Keratinocyte (primary cell): ENCODE results near the gene FBLIM1.

Experiments
- CTCF ChIP-seq, 3 experiments: IDR thresholded peaks in 1 of 3; conservative IDR thresholded peaks in 1 of 3; optimal IDR thresholded peaks in 1 of 3; 2 replicates in 2 of 3; 3 replicates in 1 of 3; pipeline versions ENCODE3 to v1.5.1; 2011; ENCODE audit warnings: low read length in 3 of 3, mild to moderate bottlenecking in 3 of 3, moderate library complexity in 2 of 3, control low read depth in 1 of 3, inconsistent platforms in 1 of 3; ENCODE audit not compliant: insufficient read depth in 2 of 3; ENCODE audit errors: extremely low read depth in 1 of 3
- EZH2 ChIP-seq: IDR thresholded peaks from one replicate; pipeline ENCODE4 v1.6.1; 2012; ENCODE audit warnings: inconsistent platforms, mild to moderate bottlenecking, low read length, moderate library complexity

GRCh38 chr1:15747378-15747777, 11.2 kb upstream of the FBLIM1 start:
- TF ChIP-seq CTCF (optimal IDR thresholded peaks at IDR 0.05 in 1 of 3, IDR thresholded peaks at IDR 0.05 in 1 of 3, conservative IDR thresholded peaks at IDR 0.05 in 1 of 3; ENCODE audit: extremely low read depth in 1 of 3, insufficient read depth in 2 of 3, low read length in 3 of 3) (no peak), EZH2 (no peak)
